Measurements from ENCODE around the gene CLEC4A.
"Not testable (repeated sequence)": the region's sequence is repeated elsewhere in the genome, so short reads cannot be mapped to it uniquely, and the experiment has no call there.

Gene CLEC4A

DNA sequence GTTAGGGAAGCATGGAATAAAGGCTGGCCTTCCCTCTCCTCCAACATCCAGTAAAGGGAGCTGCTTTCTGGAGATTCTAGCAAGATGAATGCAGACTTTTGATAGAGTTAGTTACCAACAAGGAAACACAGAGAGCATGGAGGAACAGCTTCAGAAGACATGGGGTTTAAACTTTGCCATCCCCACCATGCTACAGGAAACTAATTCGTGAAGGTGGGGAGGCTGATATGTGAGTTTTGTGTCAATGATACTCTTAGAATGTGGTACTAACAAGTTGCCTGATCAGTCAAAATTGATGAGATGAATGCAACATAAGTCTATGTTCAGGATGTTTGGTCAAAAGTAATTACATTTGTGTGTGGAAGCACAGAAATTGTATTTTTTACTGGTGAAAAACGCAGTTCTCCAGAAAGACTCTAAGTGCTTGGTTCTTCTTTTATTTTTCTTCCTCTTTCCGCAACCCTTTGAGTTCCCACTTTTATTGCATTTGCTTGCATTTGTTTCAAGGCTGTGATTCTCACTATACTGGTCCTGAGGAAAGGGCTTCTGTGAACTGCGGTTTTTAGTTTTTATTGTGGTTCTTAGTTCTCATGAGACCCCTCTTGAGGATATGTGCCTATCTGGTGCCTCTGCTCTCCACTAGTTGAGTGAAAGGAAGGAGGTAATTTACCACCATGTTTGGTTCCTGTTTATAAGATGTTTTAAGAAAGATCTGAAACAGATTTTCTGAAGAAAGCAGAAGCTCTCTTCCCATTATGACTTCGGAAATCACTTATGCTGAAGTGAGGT lies at the start of gene CLEC4A:
Gene CLEC4A (plus strand): TSS at position 494 of the 789 bp plus-strand sequence. CDS start 262 bp downstream, at position 756.
- no peak for DNase-seq (ENCODE audit: low spot score)

DNA sequence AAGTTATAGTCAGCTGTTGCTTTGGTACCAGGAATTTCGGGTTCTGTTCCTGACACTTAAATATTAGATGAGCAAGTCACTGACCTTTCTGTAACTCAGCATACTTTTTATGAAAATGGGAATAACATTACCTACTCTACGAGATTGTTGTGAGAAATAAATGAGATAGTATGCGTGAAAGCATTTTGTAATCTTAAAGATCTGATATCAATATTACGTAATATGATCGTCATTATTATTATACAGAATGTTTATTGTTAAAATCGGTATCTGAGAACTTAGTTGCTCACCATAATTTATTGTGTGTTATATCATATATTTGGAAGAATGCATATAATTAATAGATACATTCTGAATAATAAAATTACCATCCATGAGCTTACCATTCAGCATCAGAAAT lies 47.5 kb upstream of the CLEC4A start:
- DNase-seq (ENCODE audit: low spot score), result no peak

DNA sequence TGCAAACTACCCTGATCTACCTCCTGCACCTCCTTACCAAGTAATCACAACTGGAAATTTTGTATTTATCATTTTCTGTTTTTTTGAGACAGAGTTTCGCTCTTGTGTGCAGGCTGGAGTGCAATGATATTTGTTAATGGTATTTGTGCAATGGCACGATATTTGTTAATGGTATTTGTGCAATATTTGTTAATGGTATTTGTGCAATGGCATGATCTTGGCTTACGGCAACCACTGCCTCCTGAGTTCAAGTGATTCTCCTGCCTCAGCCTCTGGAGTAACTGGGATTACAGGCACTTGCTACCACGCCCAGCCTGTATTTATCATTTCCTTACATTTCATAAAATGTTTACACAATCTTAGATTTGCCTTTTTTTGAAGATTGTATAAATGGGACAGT lies 47.1 kb upstream of the CLEC4A start:
- DNase-seq (ENCODE audit: low spot score), result no peak

DNA sequence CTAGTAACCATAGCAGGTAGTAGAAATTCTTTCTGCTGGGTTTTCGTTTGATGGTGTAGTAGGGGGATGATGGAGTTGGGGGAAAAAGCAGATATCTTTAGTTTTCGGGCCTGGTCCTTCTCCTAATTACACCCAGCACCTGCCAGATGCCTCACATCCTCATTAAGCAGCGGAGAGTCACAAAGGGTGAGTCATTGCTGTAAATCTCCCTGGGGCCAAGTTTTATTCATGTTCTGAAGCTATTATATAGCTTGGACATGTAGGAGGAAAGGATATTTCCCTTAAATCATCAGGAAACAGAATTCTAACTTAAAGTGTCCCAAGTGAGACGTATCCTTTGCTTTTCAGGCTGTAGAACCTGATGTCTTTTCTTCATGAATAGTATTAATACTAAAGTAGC lies 46.2 kb upstream of the CLEC4A start:
- no peak for DNase-seq (ENCODE audit: low spot score)

DNA sequence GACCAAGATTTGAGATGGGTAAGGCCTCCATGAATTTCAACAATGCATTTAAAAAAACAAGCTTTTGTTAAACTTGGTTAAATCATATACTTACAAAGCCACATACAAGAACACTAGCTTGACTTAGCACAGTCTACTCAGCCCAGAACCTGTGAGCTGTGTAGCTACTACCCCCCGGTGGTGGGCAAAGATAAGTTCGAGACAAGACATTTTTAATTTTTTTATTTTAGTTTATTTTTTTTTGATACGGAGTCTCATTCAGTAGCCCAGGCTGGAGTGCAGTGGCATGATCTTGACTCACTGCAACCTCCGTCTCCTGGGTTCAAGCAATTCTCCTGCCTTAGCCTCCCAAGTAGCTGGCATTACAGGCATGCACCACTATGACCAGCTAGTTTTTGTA lies 45.0 kb upstream of the CLEC4A start:
- DNase-seq (ENCODE audit: low spot score), result peak; percentile 27

DNA sequence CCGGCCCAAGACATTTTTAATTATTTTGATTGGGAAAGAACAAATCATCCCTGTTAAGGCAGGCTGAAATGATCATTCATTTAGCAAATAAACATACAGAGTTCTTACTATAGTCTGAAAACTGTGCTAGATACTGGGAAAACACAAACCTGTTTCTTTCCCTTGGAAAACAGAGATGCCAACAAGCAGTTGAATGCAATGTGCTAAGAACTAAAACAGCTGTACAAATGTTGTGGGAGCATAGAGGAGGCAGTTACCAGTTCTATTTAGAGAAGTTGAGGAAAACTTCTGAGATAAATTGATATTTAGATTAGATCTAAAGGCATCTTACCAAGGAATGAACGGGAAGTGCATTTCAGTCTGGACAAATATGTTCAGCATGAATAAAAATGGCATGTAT lies 44.5 kb upstream of the CLEC4A start:
- DNase-seq (ENCODE audit: low spot score), result no peak

DNA sequence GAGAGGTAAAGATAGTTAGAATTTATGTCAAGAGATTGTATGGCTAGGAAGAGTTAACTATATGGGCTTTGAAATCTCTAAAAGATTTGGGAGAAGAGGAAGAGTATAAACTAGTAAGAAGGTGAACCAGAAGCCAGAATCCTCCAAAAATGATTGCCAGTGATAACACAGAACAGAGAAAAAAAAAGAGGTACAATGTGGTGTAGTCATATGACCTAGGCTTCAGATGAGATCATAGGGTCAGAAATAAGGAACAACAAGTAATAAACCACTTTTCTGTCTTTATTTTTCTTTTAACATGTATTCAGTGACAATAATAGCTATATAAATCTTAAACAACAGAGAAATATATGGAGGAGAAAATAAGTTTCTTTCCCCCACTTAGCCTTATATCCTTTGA lies 43.3 kb upstream of the CLEC4A start:
- DNase-seq (ENCODE audit: low spot score), result no peak

DNA sequence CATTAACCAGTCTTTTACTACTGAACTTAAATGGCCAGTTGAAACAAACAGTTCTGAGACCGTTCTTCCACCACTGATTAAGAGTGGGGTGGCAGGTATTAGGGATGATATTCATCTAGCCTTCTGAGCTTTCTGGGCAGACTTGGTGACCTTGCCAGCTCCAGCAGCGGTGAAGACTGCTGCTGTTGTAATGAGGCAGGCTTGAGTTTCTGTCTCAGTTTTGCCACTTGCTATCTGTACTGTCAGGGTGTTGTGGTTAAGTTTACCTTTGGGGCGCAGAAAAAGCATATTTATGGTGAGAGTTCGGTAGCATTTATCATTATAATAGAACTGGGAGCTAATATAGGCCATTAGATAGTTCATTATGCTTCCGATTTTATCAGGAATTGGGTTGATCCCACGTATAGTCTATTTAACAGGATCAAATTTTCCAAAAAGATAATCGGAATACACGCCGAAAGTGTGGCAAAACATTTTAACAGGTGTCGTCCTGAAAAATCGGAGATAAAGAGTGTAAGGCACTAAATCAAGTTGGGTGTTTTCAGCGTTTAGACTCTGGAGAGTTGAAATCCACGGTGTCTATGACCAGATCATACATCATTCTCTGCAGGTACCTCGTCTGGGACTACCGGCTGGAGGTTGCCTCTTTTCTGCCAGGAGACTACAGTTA lies 42.0 kb upstream of the CLEC4A start:
- peak; percentile 15 for DNase-seq (ENCODE audit: low spot score)

DNA sequence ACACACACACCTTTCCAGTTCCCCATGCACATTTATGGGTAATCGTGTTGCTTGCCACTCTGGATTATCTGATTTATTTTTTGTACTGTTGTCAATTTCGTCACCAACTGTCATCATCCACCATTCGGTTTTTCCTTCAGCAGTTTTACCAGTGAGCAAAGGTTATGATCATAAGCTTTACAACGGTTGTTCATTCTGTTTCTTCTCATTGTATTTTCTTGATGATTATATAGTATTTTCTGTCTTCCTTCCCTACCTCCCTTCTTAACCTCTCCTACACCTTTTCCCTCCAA lies 40.7 kb upstream of the CLEC4A start:
- no peak for DNase-seq (ENCODE audit: low spot score)

DNA sequence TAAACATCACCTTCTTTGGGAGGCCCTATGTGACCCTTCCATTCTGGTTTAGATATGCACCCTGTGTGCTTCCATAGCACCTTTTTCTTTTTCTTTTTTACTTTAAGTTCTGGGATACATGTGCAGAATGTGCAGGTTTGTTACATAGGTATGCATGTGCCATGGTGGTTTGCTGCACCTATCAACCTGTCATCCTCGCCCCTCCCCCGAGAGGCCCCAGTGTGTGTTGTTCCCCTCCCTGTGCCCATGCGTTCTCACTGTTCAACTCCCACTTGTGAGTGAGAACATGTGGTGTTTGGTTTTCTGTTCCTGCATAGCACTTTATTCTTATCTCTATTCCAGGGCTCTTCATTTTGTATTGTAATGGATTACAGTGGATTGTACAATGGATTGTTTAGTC lies 39.1 kb upstream of the CLEC4A start:
- not testable (repeated sequence) for DNase-seq (ENCODE audit: low spot score)

DNA sequence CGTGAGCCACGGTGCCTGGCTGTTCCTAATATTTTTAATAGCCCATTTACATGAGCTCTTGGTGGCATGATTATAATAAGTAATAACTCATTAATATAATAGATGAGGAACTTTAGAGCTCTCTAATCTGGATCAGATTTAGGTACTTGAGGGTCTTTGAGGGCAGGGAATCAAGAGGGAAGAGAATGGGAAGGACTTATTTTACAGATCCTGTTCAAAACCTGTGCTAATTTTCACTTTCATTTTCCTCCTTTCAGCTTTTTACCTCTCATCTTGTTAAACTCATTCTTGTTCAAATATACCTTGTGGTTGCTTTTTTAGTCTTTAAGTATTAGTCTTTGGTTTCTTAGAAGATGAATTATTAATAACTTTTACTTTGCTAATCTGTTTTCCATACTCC lies 35.8 kb upstream of the CLEC4A start:
- DNase-seq (ENCODE audit: low spot score), result no peak

DNA sequence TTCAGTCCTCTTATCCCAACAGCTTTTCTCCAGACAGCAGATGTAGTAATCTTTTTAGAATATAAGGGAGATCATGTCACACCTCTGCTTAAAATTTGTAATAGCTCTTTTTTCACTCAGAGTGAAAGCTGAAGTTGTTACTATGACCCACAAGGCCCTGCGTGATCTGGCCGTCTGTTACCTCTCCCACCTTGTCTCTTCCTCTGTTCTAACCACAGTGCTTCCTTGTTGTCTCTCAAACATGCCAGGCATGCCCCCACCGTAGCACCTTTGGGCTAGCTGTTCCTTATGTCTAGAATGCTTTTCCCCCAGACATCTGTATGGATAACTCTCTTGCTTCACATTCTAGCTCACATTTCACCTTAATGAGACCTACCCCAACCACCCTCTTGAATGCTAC lies 34.8 kb upstream of the CLEC4A start:
- peak; percentile 18 for DNase-seq (ENCODE audit: low spot score)

DNA sequence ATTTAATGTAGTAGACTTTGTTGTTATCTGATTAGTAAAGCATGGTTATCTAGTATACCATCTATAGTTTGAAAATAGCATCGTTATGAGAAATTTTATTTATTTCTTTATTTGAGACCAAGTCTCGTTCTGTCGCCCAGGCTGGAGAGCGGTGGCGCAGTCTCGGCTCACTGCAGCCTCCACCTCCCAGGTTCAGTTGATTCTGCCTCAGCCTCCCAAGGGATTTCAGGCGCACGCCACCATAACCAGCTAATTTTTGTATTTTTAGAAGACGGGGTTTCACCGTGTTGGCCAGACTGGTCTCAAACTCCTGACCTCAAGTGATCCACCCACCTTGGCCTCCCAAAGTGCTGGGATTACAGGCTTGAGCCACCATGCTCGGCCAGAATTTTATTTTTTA lies 34.1 kb upstream of the CLEC4A start:
- not testable (repeated sequence) for DNase-seq (ENCODE audit: low spot score)

DNA sequence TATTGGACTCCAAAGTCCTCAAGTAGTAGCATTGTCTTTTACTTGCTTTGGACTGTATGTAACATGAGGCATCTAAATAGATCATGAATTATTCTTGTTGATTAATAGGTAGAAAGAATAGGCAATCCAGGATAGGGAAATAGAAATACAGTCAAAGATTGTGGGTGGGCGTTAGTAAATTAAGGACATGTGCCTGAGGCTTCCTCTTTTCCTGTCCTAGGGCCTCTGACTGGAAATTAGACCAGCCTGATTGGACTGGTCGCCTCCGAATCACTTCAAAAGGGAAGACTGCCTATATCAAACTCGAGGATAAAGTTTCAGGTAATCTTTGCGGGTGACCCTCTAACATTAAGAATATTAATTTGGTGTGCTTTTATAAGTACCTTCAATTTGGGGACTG lies 33.7 kb upstream of the CLEC4A start:
- no peak for DNase-seq (ENCODE audit: low spot score)

DNA sequence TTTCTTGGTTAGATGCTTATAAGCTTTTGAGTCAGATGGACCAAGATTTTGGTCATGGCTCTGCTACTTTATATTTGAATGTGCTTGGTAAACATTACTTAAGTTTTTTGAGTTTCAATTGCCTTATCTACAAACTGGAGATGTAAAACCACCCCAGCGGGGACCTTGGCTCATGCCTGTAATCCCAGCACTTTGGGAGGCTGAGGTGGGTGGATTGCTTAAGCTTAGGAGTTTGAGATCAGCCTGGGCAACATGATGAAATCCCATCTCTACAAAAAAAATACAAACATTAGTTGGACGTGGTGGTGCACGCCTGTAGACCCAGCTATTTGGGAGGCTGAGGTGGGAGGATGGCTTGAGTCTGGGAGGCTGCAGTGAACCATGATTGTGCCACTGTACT lies 30.1 kb upstream of the CLEC4A start:
- DNase-seq (ENCODE audit: low spot score), result no peak

DNA sequence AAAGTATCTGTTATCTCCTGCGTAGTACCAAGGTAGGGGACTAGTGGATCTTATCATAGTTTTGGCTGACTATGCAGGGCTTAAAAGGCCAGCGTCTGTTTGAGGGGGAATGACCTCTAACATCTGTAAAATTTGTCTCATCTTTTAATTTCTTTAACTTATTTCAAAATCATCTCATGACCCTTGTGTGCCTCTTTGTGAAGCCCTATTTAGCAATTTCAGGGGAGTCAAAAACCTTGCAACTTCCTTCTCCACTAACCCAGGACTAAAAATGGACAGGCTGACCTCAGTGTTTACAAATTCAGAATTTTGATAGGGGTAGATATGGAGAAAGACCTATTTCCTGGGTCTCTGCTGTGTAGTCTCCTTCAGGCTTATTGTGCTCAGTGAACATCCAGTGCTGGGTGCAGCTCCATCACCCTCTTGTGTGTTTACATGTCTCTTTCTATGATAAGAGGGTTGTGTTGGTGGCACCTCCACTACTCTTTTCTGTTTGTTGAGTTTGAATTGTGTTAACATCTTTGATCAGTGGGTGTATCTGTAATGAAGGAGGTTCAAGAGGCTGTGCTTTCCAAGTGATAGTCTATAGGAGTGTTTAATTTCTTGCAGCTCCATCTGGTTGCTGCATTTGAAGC lies 27.0 kb upstream of the CLEC4A start:
- no peak for DNase-seq (ENCODE audit: low spot score)

DNA sequence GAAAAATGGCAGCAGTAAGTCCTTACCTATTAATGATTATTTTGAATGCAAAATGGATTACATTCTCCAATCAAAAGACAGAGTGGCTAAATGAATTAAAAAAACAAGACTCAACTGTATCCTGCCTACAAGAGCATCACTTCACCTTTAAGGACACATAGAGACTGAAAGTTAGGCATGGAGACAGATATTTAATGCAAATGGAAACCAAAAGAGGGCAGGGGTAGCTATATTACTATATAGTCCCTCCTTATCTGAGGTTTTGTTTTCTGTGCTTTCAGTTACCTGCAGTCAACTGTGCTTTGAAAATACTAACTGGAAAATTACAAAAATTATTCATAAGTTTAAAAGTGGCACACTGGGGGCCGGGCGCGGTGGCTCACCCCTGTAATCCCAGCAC lies 24.2 kb upstream of the CLEC4A start:
- DNase-seq (ENCODE audit: low spot score), result no peak

DNA sequence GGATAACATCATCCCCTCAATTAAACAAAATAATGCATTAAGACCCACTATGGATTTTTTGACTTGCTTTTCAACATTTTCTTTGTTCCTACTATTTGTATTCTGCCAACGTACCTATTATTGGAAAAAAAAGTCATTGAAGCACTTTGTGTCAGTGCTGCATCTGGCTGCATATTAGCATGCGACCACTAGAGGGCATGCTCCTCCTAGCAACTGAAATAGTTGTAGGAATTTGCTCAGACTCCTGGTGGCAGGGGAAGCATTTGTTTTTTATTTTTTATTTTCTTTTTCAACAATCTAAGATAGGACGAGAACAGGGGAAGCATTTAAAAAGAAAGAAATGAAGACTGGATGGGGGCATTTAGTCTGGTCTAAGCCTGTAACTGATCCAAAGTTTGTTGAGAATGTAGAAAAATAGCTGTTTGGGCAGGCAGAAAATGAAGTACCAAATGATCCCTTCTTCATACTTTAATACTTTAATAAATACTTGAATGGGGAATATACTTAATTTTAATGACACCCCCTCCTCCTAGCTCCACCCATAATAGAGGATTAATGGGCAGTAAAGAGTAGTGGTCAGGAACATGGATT lies 14.5 kb upstream of the CLEC4A start:
- DNase-seq (ENCODE audit: low spot score), result peak; percentile 65

DNA sequence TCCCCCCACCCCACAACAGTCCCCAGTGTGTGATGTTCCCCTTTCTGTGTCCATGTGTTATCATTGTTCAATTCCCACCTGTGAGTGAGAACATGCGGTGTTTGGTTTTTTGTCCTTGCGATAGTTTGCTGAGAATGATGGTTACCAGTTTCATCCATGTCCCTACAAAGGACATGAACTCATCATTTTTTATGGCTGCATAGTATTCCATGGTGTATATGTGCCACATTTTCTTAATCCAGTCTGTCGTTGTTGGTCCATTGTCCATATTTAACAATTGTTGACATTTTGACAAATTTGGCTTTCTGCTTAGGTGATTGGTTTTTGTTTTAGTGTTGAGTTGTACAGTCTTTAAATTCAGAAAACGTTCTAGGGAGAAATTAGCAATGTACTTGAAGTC lies 10.3 kb upstream of the CLEC4A start:
- DNase-seq (ENCODE audit: low spot score), result not testable (repeated sequence)

DNA sequence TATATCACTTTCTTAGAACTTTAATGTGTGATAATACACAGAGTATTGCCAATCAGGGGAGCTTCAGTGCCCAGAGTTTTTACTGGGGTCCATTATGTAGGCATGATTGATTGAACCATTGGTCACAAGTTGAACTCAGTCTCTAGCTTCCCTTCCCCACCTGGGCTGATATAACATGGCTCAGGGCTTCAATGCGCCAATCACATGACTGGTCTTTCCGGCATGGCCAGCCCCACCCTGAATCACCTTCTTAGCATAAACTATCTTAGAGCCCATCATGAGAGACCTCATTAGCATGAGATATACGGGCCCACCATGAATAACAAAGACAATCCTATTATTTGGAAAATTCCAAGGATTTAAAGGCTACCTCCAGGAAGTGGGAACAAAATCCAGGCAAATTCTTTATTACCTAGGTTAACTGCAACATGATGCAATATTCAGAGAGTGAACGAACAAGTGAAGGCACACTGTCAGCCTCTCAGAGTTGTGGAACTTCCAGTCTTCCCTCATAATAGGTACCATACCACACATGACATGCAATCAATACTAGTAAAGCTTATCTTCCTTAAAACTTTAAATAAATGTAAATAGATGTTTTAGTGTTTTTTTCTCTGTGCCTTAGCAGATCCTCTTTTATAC lies 3.2 kb upstream of the CLEC4A start:
- no peak for DNase-seq (ENCODE audit: low spot score)

DNA sequence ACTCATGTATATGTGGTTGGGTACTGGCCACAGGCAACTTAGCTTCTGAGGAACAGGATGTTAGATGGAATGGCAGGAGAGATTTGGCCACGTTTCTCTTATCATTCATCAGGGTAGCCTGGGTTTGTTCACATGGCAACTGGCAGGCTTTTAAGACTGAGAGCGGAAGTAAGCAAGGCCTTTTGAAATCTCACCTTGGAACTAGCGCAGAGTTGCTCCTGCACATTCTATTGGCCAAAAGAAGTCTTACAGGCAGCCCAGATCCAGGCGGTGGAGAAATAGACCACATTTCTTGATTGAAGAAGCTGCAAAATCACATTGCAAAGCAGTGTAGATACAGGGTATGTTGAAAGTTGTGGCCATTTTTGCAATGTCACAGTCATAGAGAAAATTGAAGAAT lies 3.7 kb downstream of the CLEC4A start:
- DNase-seq (ENCODE audit: low spot score), result no peak

DNA sequence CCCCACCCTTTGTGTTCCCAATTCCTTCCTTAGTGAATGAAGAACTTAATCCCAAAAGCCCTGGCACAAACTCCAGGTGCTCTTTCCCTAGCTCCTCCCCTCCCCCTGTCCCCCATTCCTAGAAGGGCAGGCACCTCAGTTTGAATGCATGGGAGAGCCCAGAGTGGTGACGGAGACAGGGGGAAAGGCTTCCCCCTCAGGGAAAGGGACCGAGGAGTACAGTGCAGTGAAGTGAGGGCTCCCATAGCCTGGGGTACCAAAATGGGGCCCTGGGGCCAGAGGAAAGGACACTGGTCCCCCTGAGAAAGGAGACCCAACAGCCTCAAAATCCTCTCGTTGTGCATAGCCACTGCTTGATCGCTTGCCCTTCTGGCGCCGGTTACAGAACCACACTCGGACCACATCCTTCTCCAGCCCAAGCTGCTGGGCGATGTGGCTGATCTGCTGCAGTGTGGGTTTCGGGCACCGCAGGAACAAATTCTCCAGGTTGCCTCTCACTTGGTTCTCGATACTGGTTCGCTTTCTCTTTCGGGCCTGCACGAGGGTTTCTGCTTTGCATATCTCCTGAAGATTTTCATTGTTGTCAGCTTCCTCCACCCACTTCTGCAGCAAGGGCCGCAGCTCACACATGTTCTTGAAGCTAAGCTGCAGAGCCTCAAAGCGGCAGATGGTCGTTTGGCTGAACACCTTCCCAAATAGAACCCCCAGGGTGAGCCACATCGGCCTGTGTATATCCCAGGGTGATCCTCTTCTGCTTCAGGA lies 10.4 kb downstream of the CLEC4A start:
- not testable (repeated sequence) for DNase-seq (ENCODE audit: low spot score)
